GM12878 (cell line): Measurements from ENCODE around the gene MYO3B. TPM values are rescaled to one million over a fixed set of nuclear protein-coding genes. Genes with fewer than 3 reads are reported as not detected.

ENCODE experiments used
- ATAC-seq: fragments of 200-7000 bp; cut with Tn5 transposase; 3 replicates; pipeline ENCODE4 v1.9.1; 2020; ENCODE audit warnings: mild to moderate bottlenecking, moderate library complexity
- BruUV-seq: library from RNA; stranded (reverse); fragments of 400-500 nt; replicated peaks from 2 replicates; lab custom pipeline; 2021; lab: Mats Ljungman, UMichigan
- CTCF ChIA-PET: fragments of 300-600 bp; sonication (Branson Sonifier 250); formaldehyde crosslinking; extraction: SDS; loops from one replicate; lab custom pipeline; 2021; ENCODE audit warnings: inconsistent platforms; lab: Yijun Ruan, JAX
- POLR2A ChIA-PET: fragments of 350-600 bp; formaldehyde crosslinking; extraction: SDS; loops from one replicate; lab custom pipeline; 2021; ENCODE audit warnings: inconsistent platforms; lab: Charles Lee
- RAD21 ChIA-PET: fragments of 300-600 bp; sonication (Branson Sonifier 250); formaldehyde crosslinking; loops from one replicate; lab custom pipeline; 2023; ENCODE audit warnings: antibody characterized with exemption; ENCODE audit not compliant: unreplicated experiment; lab: Charles Lee
- SMC1A ChIA-PET: fragments of 300-600 bp; sonication (Branson Sonifier 250); formaldehyde crosslinking; loops from one replicate; lab custom pipeline; 2023; ENCODE audit not compliant: unreplicated experiment, uncharacterized antibody; lab: Charles Lee
- DNase-seq: peaks from one replicate; pipeline ENCODE4 v3.0.0-alpha.2; 2011; ENCODE audit warnings: low read depth, low spot score
- FAIRE-seq: peaks from 3 replicates; lab custom pipeline; 2011; peaks lifted over from hg19 to GRCh38; lab: Jason Lieb, UNC
- H2AFZ ChIP-seq: 2 replicates; pipeline ENCODE4 v1.6.0; 2011; ENCODE audit warnings: low read depth, low read length, control low read depth; ENCODE audit not compliant: control insufficient read depth
- H3K27ac ChIP-seq: 2 replicates; pipeline ENCODE4 v1.5.1; 2011; ENCODE audit warnings: control low read depth; ENCODE audit not compliant: control insufficient read depth, insufficient read depth
- H3K27me3 ChIP-seq, 2 experiments: replicated peaks in 1 of 2; 2 replicates each; pipeline versions ENCODE4 v1.6.0 to v1.6.1; 2011; ENCODE audit warnings: low read length in 1 of 2; ENCODE audit not compliant: control insufficient read depth in 2 of 2, insufficient read depth in 2 of 2
- H3K36me3 ChIP-seq, 2 experiments: 2 replicates each; pipeline ENCODE4 v1.5.1; 2011; ENCODE audit warnings: low read length in 1 of 2; ENCODE audit not compliant: control insufficient read depth in 2 of 2, insufficient read depth in 2 of 2
- H3K4me1 ChIP-seq: 2 replicates; pipeline ENCODE4 v1.6.1; 2011; ENCODE audit warnings: mild to moderate bottlenecking, low read length, moderate library complexity, mixed read lengths; ENCODE audit not compliant: control insufficient read depth, insufficient read depth
- H3K4me2 ChIP-seq: 2 replicates; pipeline ENCODE4 v1.6.0; 2011; ENCODE audit warnings: control low read depth; ENCODE audit not compliant: control insufficient read depth, insufficient read depth
- H3K4me3 ChIP-seq: fragments of 200-600 bp; sonication (generic); 2 replicates; pipeline ENCODE4 v1.5.1; 2016
- H3K79me2 ChIP-seq: 2 replicates; pipeline ENCODE4 v1.6.0; 2011; ENCODE audit warnings: low read length; ENCODE audit not compliant: control insufficient read depth, insufficient read depth
- H3K9ac ChIP-seq: 2 replicates; pipeline ENCODE4 v1.8.0; 2011; ENCODE audit warnings: low read length, control low read depth, mixed read lengths; ENCODE audit not compliant: control insufficient read depth, insufficient read depth
- H3K9me3 ChIP-seq: replicated peaks from 3 replicates; pipeline ENCODE4 v1.5.1; 2011; ENCODE audit warnings: mild to moderate bottlenecking, low read length; ENCODE audit not compliant: control insufficient read depth, insufficient read depth
- H4K20me1 ChIP-seq: 2 replicates; pipeline ENCODE4 v1.6.0; 2011; ENCODE audit not compliant: control insufficient read depth, insufficient read depth
- EGR1 ChIP-seq, 2 experiments: IDR thresholded peaks; 1 replicate in 1 of 2; 2 replicates in 1 of 2; pipeline ENCODE4 v1.6.1; 2011 to 2012; ENCODE audit warnings: low read depth in 2 of 2, low read length in 2 of 2, borderline replicate concordance in 1 of 2, mild to moderate bottlenecking in 1 of 2, moderate library complexity in 1 of 2
- ETV6 ChIP-seq, 2 experiments: fragments of 450-650 bp in 1 of 2; IDR thresholded peaks in 1 of 2; conservative IDR thresholded peaks in 1 of 2; 2 replicates each; pipeline ENCODE4 v1.6.1; 2014; ENCODE audit warnings: antibody characterized with exemption in 1 of 2, borderline replicate concordance in 1 of 2, low read depth in 1 of 2, mild to moderate bottlenecking in 1 of 2, moderate library complexity in 1 of 2
- HDAC6 ChIP-seq: fragments of 200-600 bp; sonication (generic); IDR thresholded peaks from one replicate; pipeline ENCODE4 v1.8.0; 2017; ENCODE audit warnings: antibody characterized with exemption; ENCODE audit not compliant: unreplicated experiment
- NRF1 ChIP-seq: conservative IDR thresholded peaks from 2 replicates; pipeline ENCODE4 v1.6.1; 2011; ENCODE audit warnings: mild to moderate bottlenecking, low read depth, low read length, improper control_type of control experiment
- PAX5 ChIP-seq: IDR thresholded peaks from 2 replicates; pipeline ENCODE4 v1.6.1; 2011; ENCODE audit warnings: low read depth, low read length, borderline replicate concordance
- PAX8 ChIP-seq: fragments of 450-650 bp; IDR thresholded peaks from 2 replicates; pipeline ENCODE4 v1.6.1; 2017; ENCODE audit warnings: mild to moderate bottlenecking, moderate library complexity
- RAD21 ChIP-seq: IDR thresholded peaks from 2 replicates; pipeline ENCODE4 v1.6.1; 2011; ENCODE audit warnings: mild to moderate bottlenecking, low read depth, low read length, moderate library complexity; ENCODE audit not compliant: insufficient read depth
- RCOR1 ChIP-seq: conservative IDR thresholded peaks from 2 replicates; pipeline ENCODE4 v1.6.1; 2012; ENCODE audit warnings: low read depth, low read length, improper control_type of control experiment
- ZNF384 ChIP-seq: IDR thresholded peaks from 2 replicates; pipeline ENCODE4 v1.6.1; 2012; ENCODE audit warnings: low read depth, mild to moderate bottlenecking, low read length, improper control_type of control experiment, borderline replicate concordance
- WGBS: methylation state at CpG from one replicate; pipeline ENCODE4 v1.1.6; 2016; ENCODE audit warnings: low lambda C conversion rate; ENCODE audit not compliant: insufficient replicate concordance, insufficient coverage; ENCODE audit errors: missing lambda C conversion rate; 5-methylcytosine and 5-hydroxymethylcytosine counted together
- in situ Hi-C: fragments of 300-500 bp; cut with MboI; formaldehyde crosslinking; loops from 9 replicates; pipeline ENCODE4 v1.14.3; 2018; ENCODE audit warnings: mixed read lengths
- intact Hi-C: fragments of 100-400 bp; cut with micrococcal nuclease; formaldehyde crosslinking; loops from one replicate; pipeline ENCODE4 v1.14.2; 2022; ENCODE audit not compliant: unreplicated experiment
- polyA plus RNA-seq, 11 experiments: library from polyadenylated mRNA; depleted of rRNA in 4 of 11; unstranded in 6 of 11; stranded (reverse) in 5 of 11; fragments of >200 nt; fragmentation: Nextera tagmentation in 4 of 11; fragmentation: Illumina TruSeq in 1 of 11; extraction: Ambion mirVana in 4 of 11; extraction: Trizol in 1 of 11; gene quantifications; 1 replicate in 1 of 11; 2 replicates in 10 of 11; pipeline versions ENCODE4 v1.2.1 to v1.2.3, GENCODE V29; 2011 to 2016; ENCODE audit warnings: inconsistent platforms in 2 of 11, missing spikeins in 2 of 11, low read depth in 1 of 11
- total RNA-seq, 4 experiments: library from RNA; depleted of rRNA in 3 of 4; stranded (reverse); fragments of >200 nt in 3 of 4; fragmentation: Illumina TruSeq in 1 of 4; extraction: Trizol in 1 of 4; gene quantifications; 2 replicates each; pipeline versions ENCODE4 v1.2.1 to v1.2.3, GENCODE V29; 2013 to 2021
- TF ChIP-seq, protein P1 (sequence below): IDR thresholded peaks from 2 replicates; pipeline ENCODE4 v1.6.1; 2012; ENCODE audit warnings: mild to moderate bottlenecking, low read depth, low read length

MYO3B gene
- total and polyA plus RNA-seq, 10 of the 15 experiments (the other 5 are each of a cell fraction or from before 2014, with no cell fraction given), result 1.1 to 7.1 (median 2.1) TPM

DNA sequence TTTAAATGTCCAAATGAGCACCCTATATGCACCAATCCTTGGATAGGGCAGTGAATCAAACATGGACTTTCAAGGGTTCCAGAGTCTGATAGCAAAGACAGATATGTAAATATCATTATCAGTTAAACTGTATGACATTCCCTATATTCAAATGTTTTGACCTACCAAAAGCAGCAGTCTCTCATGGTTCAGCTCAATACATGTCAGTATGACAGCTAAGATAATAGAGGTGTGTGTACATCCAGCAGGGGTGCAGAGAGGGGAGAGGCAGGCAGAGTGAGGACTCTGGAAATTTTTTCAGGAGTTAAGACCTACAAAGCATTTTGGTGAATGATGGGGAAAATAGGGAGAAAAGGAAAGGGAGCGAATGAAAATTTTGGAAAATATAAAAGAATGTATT, 106.3 kb downstream of the MYO3B start:
- no TSS peak for BruUV-seq
- Histone ChIP-seq H4K20me1 (no peaks in the 10 kb centered on the region), H3K4me1 (no peaks in the 10 kb centered on the region), H3K9me3 (peaks cover 1% of the 10 kb centered on the region; the same call in 1 of the 3 replicates), H3K27me3 (no peaks in the 10 kb centered on the region), H3K36me3 (no peaks in the 10 kb centered on the region), H3K9ac (no peak overlapping the region), H3K79me2 (no peaks in the 10 kb centered on the region), H3K27ac (no peak overlapping the region), H3K4me3 (no peak overlapping the region), H3K4me2 (no peak overlapping the region), H2AFZ (no peak overlapping the region)
- no peak for TF ChIP-seq PAX8
- TF ChIP-seq ETV6 (conservative IDR thresholded peaks at IDR 0.05 in 1 of 2, IDR thresholded peaks at IDR 0.05 in 1 of 2; ENCODE audit: borderline replicate concordance in 1 of 2, low read depth in 1 of 2), result no peak
- no peak for TF ChIP-seq RAD21
- TF ChIP-seq NRF1, result no peak
- TF ChIP-seq ZNF384, result no peak
- TF ChIP-seq, protein P1, sequence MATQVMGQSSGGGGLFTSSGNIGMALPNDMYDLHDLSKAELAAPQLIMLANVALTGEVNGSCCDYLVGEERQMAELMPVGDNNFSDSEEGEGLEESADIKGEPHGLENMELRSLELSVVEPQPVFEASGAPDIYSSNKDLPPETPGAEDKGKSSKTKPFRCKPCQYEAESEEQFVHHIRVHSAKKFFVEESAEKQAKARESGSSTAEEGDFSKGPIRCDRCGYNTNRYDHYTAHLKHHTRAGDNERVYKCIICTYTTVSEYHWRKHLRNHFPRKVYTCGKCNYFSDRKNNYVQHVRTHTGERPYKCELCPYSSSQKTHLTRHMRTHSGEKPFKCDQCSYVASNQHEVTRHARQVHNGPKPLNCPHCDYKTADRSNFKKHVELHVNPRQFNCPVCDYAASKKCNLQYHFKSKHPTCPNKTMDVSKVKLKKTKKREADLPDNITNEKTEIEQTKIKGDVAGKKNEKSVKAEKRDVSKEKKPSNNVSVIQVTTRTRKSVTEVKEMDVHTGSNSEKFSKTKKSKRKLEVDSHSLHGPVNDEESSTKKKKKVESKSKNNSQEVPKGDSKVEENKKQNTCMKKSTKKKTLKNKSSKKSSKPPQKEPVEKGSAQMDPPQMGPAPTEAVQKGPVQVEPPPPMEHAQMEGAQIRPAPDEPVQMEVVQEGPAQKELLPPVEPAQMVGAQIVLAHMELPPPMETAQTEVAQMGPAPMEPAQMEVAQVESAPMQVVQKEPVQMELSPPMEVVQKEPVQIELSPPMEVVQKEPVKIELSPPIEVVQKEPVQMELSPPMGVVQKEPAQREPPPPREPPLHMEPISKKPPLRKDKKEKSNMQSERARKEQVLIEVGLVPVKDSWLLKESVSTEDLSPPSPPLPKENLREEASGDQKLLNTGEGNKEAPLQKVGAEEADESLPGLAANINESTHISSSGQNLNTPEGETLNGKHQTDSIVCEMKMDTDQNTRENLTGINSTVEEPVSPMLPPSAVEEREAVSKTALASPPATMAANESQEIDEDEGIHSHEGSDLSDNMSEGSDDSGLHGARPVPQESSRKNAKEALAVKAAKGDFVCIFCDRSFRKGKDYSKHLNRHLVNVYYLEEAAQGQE, result no peak
- TF ChIP-seq RCOR1, result no peak
- TF ChIP-seq HDAC6, result no peak
- TF ChIP-seq PAX5, result no peak
- no peak for TF ChIP-seq EGR1 (IDR thresholded peaks at IDR 0.05; ENCODE audit: borderline replicate concordance in 1 of 2, low read depth in 2 of 2, low read length in 2 of 2)
- intact Hi-C loops, result no loop called here
- ChIA-PET SMC1A (interaction anchor here (1.4 to 1.5 kb wide), 2 partner anchors 13 to 47 kb away, joined by 3 to 5 read pairs; no protein-coding TSS in a partner anchor), POLR2A (no interaction called here), RAD21 (interaction anchor here (1.1 kb wide), 1 partner anchor 48 kb away, joined by 4 read pairs; no protein-coding TSS in a partner anchor), CTCF (interaction anchor here (1.4 to 2.1 kb wide), 2 partner anchors 36 to 40 kb away, joined by 3 to 5 read pairs; no protein-coding TSS in a partner anchor)
- ATAC-seq (no peak), FAIRE-seq (no peak), DNase-seq (no peak)
- WGBS, result 92% methylated on average over 1 of the region's 1 CpG
- in situ Hi-C loops, result no loop called here
